Measurements from ENCODE around the gene RGS3. TPM values are rescaled to one million over a fixed set of nuclear protein-coding genes. Genes with fewer than 3 reads are reported as not detected.

The RGS3 gene
- total RNA-seq, 2 donors from 2014 or later: 25.7 to 96.9 TPM

- DNase-seq: peak in 1 of 4 donors; percentile 4
- H3K4me1 ChIP-seq: peaks cover 34% of the 10 kb centered on the region
- TF ChIP-seq CTCF (IDR thresholded peaks at IDR 0.05): no peak
- no peak for TF ChIP-seq POLR2A (IDR thresholded peaks at IDR 0.05)
- 97 to 98% methylated on average over 5 to 6 of the region's 6 CpGs for WGBS, 2 donors
- ATAC-seq: no peak
- H3K4me3 ChIP-seq: no peak overlapping the region
- H3K9me3 ChIP-seq: no peaks in the 10 kb centered on the region
- H3K27ac ChIP-seq: peak overlapping the region in 3 of 4 donors; percentile 55 to 70 (median 59)
- intact Hi-C loops (cut with DNase I): no loop called here
- H3K27me3 ChIP-seq: no peaks in the 10 kb centered on the region
- H3K36me3 ChIP-seq (replicated peaks in 1 of 2; ENCODE audit: insufficient read depth in 1 of 2, low read depth in 2 of 2): no peaks in the 10 kb centered on the region
Observed at GRCh38 chr9:113482991-113483675, 19.6 kb downstream of the RGS3 start.

- H3K4me1 ChIP-seq: peaks cover 34% of the 10 kb centered on the region
- H3K9me3 ChIP-seq: no peaks in the 10 kb centered on the region
- H3K27ac ChIP-seq: peak overlapping the region in 3 of 4 donors; percentile 55 to 70 (median 59)
- H3K36me3 ChIP-seq (replicated peaks in 1 of 2; ENCODE audit: insufficient read depth in 1 of 2, low read depth in 2 of 2): no peaks in the 10 kb centered on the region
- 56% methylated on average over 9 of the region's 9 CpGs for WGBS, 2 donors
- H3K4me3 ChIP-seq: no peak overlapping the region
- H3K27me3 ChIP-seq: no peaks in the 10 kb centered on the region
- TF ChIP-seq CTCF (IDR thresholded peaks at IDR 0.05) (no peak), POLR2A (IDR thresholded peaks at IDR 0.05) (no peak)
- peak; percentile 7 for ATAC-seq
- intact Hi-C loops (cut with DNase I): no loop called here
- peak in 1 of 4 donors; percentile 6 for DNase-seq
Observed at GRCh38 chr9:113483676-113484257, 20.2 kb downstream of the RGS3 start.

- TF ChIP-seq POLR2A (IDR thresholded peaks at IDR 0.05): no peak
- TF ChIP-seq CTCF (IDR thresholded peaks at IDR 0.05): no peak
- intact Hi-C loops (cut with DNase I): no loop called here
- H3K36me3 ChIP-seq (replicated peaks in 1 of 2; ENCODE audit: insufficient read depth in 1 of 2, low read depth in 2 of 2): peaks cover 0 to 2% of the 10 kb centered on the region in 2 donors
- H3K27ac ChIP-seq: peak overlapping the region in 3 of 4 donors; percentile 55 to 70 (median 59)
- no peaks in the 10 kb centered on the region for H3K27me3 ChIP-seq
- no peak overlapping the region for H3K4me3 ChIP-seq
- H3K9me3 ChIP-seq: no peaks in the 10 kb centered on the region
- ATAC-seq: peak; percentile 81
- DNase-seq: peak; percentile 76 to 92 (median 86)
- H3K4me1 ChIP-seq: peaks cover 34% of the 10 kb centered on the region
- WGBS, 2 donors: 2 to 4% methylated on average over 2 of the region's 2 CpGs
Observed at GRCh38 chr9:113484258-113484730, 20.8 kb downstream of the RGS3 start.

- TF ChIP-seq POLR2A (IDR thresholded peaks at IDR 0.05) (no peak), CTCF (IDR thresholded peaks at IDR 0.05) (no peak)
- H3K27ac ChIP-seq: peak overlapping the region in 3 of 4 donors; percentile 19 to 70 (median 19)
- H3K27me3 ChIP-seq: no peaks in the 10 kb centered on the region
- H3K9me3 ChIP-seq: no peaks in the 10 kb centered on the region
- DNase-seq: no peak
- 44 to 69% methylated on average over 5 of the region's 5 CpGs for WGBS, 2 donors
- peaks cover 0 to 2% of the 10 kb centered on the region in 2 donors for H3K36me3 ChIP-seq (replicated peaks in 1 of 2; ENCODE audit: insufficient read depth in 1 of 2, low read depth in 2 of 2)
- H3K4me1 ChIP-seq: peaks cover 34% of the 10 kb centered on the region
- intact Hi-C loops (cut with DNase I): no loop called here
- H3K4me3 ChIP-seq: no peak overlapping the region
- ATAC-seq: no peak
Observed at GRCh38 chr9:113485761-113486115, 22.2 kb downstream of the RGS3 start.
